ENCODE measurements around the gene NGEF. TPM values are rescaled to one million over a fixed set of nuclear protein-coding genes. Genes with fewer than 3 reads are reported as not detected.

NGEF gene
- total RNA-seq, 1 experiment from 2014 or later: 1.9 TPM

DNA sequence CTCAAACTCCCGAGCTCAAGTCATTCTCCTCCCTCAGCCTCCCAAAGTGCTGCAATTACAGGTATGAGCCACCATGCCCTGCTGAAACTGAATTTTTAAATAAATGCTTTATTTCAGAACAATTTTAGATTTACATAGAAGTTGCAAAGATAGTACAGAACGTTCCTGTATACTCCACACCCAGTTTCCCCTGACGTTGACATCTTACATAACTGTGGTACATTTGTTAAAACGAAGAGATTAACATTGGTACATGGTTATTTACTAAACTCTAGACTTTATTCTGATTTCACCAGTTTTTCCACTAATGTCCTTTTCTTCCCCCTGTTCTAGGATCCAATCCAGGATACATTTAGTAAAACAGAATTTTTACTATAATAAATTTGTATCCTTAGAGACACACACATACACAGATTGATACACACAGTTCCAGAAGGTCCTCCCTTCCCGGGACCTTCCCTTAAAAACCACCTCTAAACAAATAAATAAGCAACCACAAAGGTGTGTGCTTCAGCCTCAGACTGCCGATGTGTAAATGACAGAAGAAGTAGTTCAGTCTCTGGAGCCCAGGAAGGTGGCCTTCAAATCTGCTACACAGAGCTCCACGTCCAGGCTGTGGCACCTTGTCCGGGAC, 26.3 kb upstream of the NGEF start:
- no peaks in the 10 kb centered on the region for H3K36me3 Mint-ChIP-seq (ENCODE audit: insufficient read depth in 1 of 3, low read depth in 3 of 3)
- H3K23me2 ChIP-seq (ENCODE audit: insufficient read length, low read depth, low read length, poor library complexity, severe bottlenecking): no peaks in the 10 kb centered on the region
- H4K5ac ChIP-seq (ENCODE audit: insufficient read length, low read depth, low read length): no peak overlapping the region
- H3K56ac ChIP-seq (ENCODE audit: insufficient read length, low read depth, low read length): no peak overlapping the region
- no peak overlapping the region for H3K18ac ChIP-seq (ENCODE audit: insufficient read length, low read depth, low read length)
- H3K4me1 Mint-ChIP-seq: no peaks in the 10 kb centered on the region
- no peaks in the 10 kb centered on the region for H3K27me3 ChIP-seq (ENCODE audit: insufficient read depth, low read length)
- no peak overlapping the region for H3K4me2 ChIP-seq (ENCODE audit: insufficient read depth, insufficient read length, low read length)
- H2BK5ac ChIP-seq (ENCODE audit: insufficient read length, low read length): no peak overlapping the region
- H3K14ac ChIP-seq (ENCODE audit: insufficient read depth, low read length): no peak overlapping the region
- H3K79me1 ChIP-seq (ENCODE audit: insufficient read depth, low read depth, low read length, poor library complexity, severe bottlenecking): no peaks in the 10 kb centered on the region
- no peak overlapping the region for H3K27ac Mint-ChIP-seq
- H4K91ac ChIP-seq (ENCODE audit: insufficient read length, low read depth, low read length): no peak overlapping the region
- no peaks in the 10 kb centered on the region for H3K79me2 ChIP-seq (ENCODE audit: insufficient read depth, low read length)
- H3K27ac ChIP-seq (ENCODE audit: insufficient read length, low read depth, low read length): no peak overlapping the region
- H3K4me1 ChIP-seq (ENCODE audit: insufficient read depth, low read length): no peaks in the 10 kb centered on the region
- H4K8ac ChIP-seq (replicated peaks; ENCODE audit: insufficient read length, low read depth, low read length): no peak overlapping the region
- H2BK20ac ChIP-seq (ENCODE audit: low read depth, low read length, poor library complexity, severe bottlenecking): no peak overlapping the region
- H3K9ac ChIP-seq (ENCODE audit: extremely low read depth, insufficient read length, low read length): no peak overlapping the region
- H3K4ac ChIP-seq (ENCODE audit: low read depth, low read length): no peak overlapping the region
- H2AK5ac ChIP-seq (ENCODE audit: insufficient read length, low read length): no peak overlapping the region
- no peak overlapping the region for H3K23ac ChIP-seq (ENCODE audit: insufficient read length, low read depth, low read length)
- H2BK15ac ChIP-seq (ENCODE audit: low read depth, low read length): no peak overlapping the region
- DNase-seq: no peak
- H2BK12ac ChIP-seq (ENCODE audit: insufficient read length, low read depth, low read length): no peak overlapping the region
- no peak overlapping the region for H2BK120ac ChIP-seq (ENCODE audit: low read depth, low read length, poor library complexity, severe bottlenecking)
- WGBS (ENCODE audit: extremely low coverage, insufficient read length, low lambda C conversion rate): no CpG with 5 or more reads among the region's 8 CpGs
- H4K20me1 ChIP-seq (ENCODE audit: control insufficient read depth, insufficient read depth, insufficient read length): no peaks in the 10 kb centered on the region
- H3K9me3 Mint-ChIP-seq: no peaks in the 10 kb centered on the region
- H3K27me3 Mint-ChIP-seq (ENCODE audit: low read depth): peaks cover 5% of the 10 kb centered on the region
- H3T11ph ChIP-seq (ENCODE audit: low read length): no peak overlapping the region
- H3K9me3 ChIP-seq (ENCODE audit: control insufficient read depth, low read depth, low read length): no peaks in the 10 kb centered on the region
- H2AFZ ChIP-seq (ENCODE audit: low read length): no peak overlapping the region
- TF ChIP-seq, protein P1, sequence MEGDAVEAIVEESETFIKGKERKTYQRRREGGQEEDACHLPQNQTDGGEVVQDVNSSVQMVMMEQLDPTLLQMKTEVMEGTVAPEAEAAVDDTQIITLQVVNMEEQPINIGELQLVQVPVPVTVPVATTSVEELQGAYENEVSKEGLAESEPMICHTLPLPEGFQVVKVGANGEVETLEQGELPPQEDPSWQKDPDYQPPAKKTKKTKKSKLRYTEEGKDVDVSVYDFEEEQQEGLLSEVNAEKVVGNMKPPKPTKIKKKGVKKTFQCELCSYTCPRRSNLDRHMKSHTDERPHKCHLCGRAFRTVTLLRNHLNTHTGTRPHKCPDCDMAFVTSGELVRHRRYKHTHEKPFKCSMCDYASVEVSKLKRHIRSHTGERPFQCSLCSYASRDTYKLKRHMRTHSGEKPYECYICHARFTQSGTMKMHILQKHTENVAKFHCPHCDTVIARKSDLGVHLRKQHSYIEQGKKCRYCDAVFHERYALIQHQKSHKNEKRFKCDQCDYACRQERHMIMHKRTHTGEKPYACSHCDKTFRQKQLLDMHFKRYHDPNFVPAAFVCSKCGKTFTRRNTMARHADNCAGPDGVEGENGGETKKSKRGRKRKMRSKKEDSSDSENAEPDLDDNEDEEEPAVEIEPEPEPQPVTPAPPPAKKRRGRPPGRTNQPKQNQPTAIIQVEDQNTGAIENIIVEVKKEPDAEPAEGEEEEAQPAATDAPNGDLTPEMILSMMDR (conservative IDR thresholded peaks at IDR 0.05): no peak
- H3K4me3 Mint-ChIP-seq: no peak overlapping the region

Data from H9 (cell line).